Ishikawa (cell line): Measurements from ENCODE around the gene ONECUT3.

Experiments
- CEBPB ChIP-seq: IDR thresholded peaks from 2 replicates; pipeline ENCODE4 v1.6.1; 2012
- CREB1 ChIP-seq: IDR thresholded peaks from 2 replicates; pipeline ENCODE4 v1.6.1; 2012; ENCODE audit warnings: low read depth
- EGR1 ChIP-seq: IDR thresholded peaks from 2 replicates; pipeline ENCODE4 v1.6.1; 2012
- EP300 ChIP-seq: IDR thresholded peaks from 2 replicates; pipeline ENCODE4 v1.6.1; 2012; ENCODE audit warnings: borderline replicate concordance
- FOXM1 ChIP-seq: IDR thresholded peaks from 2 replicates; pipeline ENCODE4 v1.6.1; 2012; ENCODE audit warnings: low read depth, borderline replicate concordance
- NFIC ChIP-seq: IDR thresholded peaks from 2 replicates; pipeline ENCODE4 v1.6.1; 2012
- RAD21 ChIP-seq: IDR thresholded peaks from 2 replicates; pipeline ENCODE4 v1.6.1; 2012; ENCODE audit warnings: low read depth
- TAF1 ChIP-seq: IDR thresholded peaks from 2 replicates; pipeline ENCODE4 v1.6.1; 2012; ENCODE audit warnings: low read depth, mild to moderate bottlenecking
- TCF12 ChIP-seq: IDR thresholded peaks from 2 replicates; pipeline ENCODE4 v1.6.1; 2012; ENCODE audit warnings: low read depth
- TEAD4 ChIP-seq: IDR thresholded peaks from 2 replicates; pipeline ENCODE4 v1.6.1; 2012
- YY1 ChIP-seq: IDR thresholded peaks from 2 replicates; pipeline ENCODE4 v1.6.1; 2012; ENCODE audit warnings: low read depth
- ZBTB7A ChIP-seq: IDR thresholded peaks from 2 replicates; pipeline ENCODE4 v1.6.1; 2012; ENCODE audit warnings: low read depth
- TF ChIP-seq, protein P1 (sequence below): IDR thresholded peaks from 2 replicates; pipeline ENCODE4 v1.6.1; 2012; ENCODE audit warnings: low read depth, mild to moderate bottlenecking
- TF ChIP-seq, protein P2 (sequence below): IDR thresholded peaks from 2 replicates; pipeline ENCODE4 v1.6.1; 2012
- TF ChIP-seq, protein P3 (sequence below): IDR thresholded peaks from 2 replicates; pipeline ENCODE4 v1.6.1; 2012

The ONECUT3 gene

DNA sequence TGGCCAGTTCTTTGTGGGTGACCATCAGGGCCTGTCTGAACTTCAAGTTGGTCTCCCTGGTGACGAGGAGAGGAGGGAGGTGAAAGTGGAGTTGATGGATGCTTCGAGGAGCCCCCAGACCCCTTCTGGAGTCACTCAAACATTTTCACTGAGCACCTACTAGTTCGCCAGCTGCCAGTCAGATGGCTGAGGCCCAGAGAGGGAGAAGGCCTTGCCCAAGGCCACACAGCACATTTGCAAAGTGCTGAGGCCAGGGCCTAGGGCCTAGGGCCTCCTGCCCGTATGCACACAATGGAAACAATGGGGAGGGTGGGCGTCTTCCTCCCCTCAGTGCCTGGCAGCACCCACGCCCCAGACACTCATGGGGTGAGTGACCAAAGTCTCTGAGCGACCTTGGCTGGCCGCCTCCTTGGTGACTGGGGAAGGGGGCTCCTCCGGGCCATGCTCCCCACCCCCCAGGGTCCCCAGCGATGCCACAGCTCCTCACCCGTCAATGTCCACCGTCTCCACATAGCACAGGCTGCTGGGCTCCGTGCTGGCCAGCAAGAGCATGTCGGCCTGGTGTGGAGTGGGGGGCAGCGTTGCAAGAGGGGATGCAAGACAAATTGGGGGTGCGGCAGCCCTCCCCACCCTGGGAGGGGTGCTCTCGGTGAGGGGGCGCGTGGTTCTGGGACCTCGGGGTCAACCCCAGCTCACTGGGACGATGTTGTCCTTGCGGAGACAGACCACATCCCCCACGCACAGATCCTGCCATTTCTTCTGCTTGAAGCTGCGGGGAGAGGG lies 52.3 kb downstream of the ONECUT3 start:
- TF ChIP-seq, protein P1, sequence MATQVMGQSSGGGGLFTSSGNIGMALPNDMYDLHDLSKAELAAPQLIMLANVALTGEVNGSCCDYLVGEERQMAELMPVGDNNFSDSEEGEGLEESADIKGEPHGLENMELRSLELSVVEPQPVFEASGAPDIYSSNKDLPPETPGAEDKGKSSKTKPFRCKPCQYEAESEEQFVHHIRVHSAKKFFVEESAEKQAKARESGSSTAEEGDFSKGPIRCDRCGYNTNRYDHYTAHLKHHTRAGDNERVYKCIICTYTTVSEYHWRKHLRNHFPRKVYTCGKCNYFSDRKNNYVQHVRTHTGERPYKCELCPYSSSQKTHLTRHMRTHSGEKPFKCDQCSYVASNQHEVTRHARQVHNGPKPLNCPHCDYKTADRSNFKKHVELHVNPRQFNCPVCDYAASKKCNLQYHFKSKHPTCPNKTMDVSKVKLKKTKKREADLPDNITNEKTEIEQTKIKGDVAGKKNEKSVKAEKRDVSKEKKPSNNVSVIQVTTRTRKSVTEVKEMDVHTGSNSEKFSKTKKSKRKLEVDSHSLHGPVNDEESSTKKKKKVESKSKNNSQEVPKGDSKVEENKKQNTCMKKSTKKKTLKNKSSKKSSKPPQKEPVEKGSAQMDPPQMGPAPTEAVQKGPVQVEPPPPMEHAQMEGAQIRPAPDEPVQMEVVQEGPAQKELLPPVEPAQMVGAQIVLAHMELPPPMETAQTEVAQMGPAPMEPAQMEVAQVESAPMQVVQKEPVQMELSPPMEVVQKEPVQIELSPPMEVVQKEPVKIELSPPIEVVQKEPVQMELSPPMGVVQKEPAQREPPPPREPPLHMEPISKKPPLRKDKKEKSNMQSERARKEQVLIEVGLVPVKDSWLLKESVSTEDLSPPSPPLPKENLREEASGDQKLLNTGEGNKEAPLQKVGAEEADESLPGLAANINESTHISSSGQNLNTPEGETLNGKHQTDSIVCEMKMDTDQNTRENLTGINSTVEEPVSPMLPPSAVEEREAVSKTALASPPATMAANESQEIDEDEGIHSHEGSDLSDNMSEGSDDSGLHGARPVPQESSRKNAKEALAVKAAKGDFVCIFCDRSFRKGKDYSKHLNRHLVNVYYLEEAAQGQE: no peak
- no peak for TF ChIP-seq EGR1

DNA sequence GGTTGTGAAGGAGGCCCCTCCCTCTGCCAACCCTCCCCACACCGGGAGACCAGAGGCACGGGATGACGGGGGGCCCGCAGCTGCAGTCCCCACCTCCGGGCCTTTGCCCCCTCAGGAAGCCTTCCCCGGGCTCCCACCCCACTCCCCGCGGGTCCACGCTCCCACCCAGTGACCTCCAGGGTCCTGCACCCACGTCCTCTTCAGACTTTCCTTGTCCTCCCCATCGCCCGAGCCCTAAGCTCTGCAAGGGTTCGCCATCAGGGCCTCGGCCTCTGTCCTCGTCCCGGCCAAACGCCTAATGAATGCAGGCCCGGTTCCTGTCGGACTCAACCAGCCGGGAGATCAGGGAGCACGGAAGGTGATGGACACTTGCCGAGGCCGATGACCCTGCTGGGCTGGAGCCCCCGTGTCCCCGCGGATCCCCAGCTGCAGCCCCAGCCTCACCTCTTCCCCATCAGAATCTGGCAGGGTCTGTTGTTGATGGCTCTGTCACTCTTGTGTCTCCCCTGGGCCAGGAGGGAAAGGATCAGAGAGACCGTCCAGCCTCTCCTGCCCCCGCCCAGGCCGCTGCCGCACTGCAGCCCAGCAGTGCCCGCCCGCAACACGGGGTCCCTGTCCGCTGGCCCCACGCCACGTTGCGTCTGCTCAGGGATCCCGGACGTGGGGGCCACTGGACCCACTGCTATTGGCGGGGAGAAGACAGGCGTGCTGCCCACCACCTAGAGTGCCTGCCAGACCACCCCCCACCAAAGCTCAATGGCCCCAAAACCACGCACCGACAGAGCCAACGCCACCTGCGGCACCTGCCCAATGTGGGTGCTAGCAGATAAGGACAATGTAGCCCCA lies 53.1 kb downstream of the ONECUT3 start:
- TF ChIP-seq, protein P1: no peak
- TF ChIP-seq CEBPB (no peak), TCF12 (no peak), ZBTB7A (no peak), NFIC (no peak), TEAD4 (no peak), FOXM1 (no peak), EP300 (no peak), TAF1 (no peak), RAD21 (no peak), EGR1 (no peak), YY1 (no peak), CREB1 (no peak)
- TF ChIP-seq, protein P2, sequence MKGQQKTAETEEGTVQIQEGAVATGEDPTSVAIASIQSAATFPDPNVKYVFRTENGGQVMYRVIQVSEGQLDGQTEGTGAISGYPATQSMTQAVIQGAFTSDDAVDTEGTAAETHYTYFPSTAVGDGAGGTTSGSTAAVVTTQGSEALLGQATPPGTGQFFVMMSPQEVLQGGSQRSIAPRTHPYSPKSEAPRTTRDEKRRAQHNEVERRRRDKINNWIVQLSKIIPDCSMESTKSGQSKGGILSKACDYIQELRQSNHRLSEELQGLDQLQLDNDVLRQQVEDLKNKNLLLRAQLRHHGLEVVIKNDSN: no peak
- TF ChIP-seq, protein P3, sequence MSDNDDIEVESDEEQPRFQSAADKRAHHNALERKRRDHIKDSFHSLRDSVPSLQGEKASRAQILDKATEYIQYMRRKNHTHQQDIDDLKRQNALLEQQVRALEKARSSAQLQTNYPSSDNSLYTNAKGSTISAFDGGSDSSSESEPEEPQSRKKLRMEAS: no peak

DNA sequence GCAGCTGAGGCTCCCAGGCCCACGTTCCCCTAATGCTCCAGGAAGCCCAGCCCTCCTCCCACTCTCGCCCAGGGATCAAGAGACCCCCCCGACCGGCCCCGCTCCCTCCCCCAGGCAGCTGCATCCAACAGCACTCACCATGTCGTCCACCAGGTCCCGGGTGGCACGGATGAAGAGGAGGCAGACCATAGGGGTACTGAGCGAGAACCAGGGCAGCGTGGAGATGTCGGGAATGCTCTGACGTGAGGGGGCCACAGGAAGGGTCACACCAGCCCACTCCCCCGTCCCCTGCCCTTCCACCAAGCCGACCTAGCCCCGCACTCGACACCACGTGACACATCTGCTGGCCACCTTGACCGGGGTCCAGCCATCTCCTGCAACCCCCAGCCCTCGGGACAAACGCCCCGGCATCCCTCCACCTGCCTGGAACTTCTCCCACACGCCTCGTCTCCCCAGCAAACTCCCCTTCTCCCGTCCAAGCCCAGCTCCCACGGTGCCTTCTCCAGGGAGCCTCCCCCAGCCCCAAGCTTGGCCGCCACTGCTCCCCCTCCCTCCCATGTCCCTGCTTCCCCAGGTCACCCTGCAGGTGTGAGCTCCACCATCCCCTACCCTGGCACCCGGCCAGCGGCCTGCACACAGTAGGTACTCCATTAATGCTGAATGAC lies 53.9 kb downstream of the ONECUT3 start:
- no peak for TF ChIP-seq TAF1
- peak; percentile 50; the same call in 1 of the 2 replicates for TF ChIP-seq NFIC
- no peak for TF ChIP-seq EP300

DNA sequence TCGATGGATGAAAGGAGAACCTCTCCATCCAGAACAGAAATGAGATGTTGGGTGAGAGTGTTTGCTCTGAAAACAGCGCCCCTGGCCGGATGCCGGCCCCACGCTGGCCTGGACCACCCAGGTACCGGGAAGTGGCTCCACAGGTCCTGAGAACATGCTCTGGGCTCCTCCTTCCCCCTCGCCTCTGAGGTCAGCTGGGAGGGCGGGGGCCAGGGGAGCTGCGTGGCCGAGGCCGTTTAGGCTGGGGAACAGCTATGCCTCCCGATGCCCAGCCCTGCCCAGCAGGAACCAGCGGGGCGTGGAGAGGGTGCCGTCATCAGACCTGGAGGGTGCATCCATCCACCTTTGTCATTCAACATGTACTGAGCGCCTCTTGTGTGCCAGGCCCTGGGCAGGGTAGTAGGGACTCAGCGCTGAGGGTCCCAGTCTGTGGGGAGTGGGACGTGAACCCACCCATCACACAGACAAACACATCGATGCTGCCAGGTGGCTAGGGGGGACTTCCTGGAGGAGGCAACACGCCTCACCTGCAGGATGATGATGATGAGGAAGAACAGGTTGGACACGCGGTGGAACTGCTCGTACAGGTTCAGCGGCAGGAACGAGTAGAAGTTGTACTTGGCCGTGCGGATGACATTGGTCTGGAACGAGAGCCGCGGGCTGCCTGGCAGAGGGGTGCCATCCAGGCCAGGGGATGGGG lies 54.5 kb downstream of the ONECUT3 start:
- TF ChIP-seq, protein P1: no peak
- no peak for TF ChIP-seq TEAD4
- no peak for TF ChIP-seq EGR1
- no peak for TF ChIP-seq TCF12
- no peak; the same call in 1 of the 2 replicates for TF ChIP-seq NFIC
- no peak for TF ChIP-seq CEBPB
- TF ChIP-seq YY1: no peak
- TF ChIP-seq FOXM1: no peak
- TF ChIP-seq, protein P3: no peak
- no peak for TF ChIP-seq EP300
- TF ChIP-seq RAD21: no peak
- no peak for TF ChIP-seq ZBTB7A
- TF ChIP-seq, protein P2: no peak
- TF ChIP-seq CREB1: no peak
- TF ChIP-seq TAF1: no peak
